HFFc6 (cell line): ENCODE measurements around the gene CCDC192. TPM values are rescaled to one million over a fixed set of nuclear protein-coding genes. Genes with fewer than 3 reads are reported as not detected.

Experiments used
- DNase-seq: peaks from one replicate; pipeline ENCODE4 v3.0.0-alpha.2; 2018
- H3K27ac Mint-ChIP-seq: 2 replicates; pipeline ENCODE4 v1.8.0; 2020; ENCODE audit warnings: mild to moderate bottlenecking, mixed read lengths
- H3K27me3 Mint-ChIP-seq: 2 replicates; pipeline ENCODE4 v1.8.0; 2021; ENCODE audit warnings: mild to moderate bottlenecking, moderate library complexity, mixed read lengths; ENCODE audit not compliant: insufficient read depth
- H3K36me3 Mint-ChIP-seq: 2 replicates; pipeline ENCODE4 v1.8.0; 2021; ENCODE audit warnings: low read depth, mixed read lengths
- H3K4me1 Mint-ChIP-seq: 2 replicates; pipeline ENCODE4 v1.8.0; 2020; ENCODE audit warnings: low read depth, mixed read lengths
- H3K4me3 Mint-ChIP-seq: 2 replicates; pipeline ENCODE4 v1.8.0; 2020; ENCODE audit warnings: mild to moderate bottlenecking, moderate library complexity, mixed read lengths
- H3K9me3 Mint-ChIP-seq: 2 replicates; pipeline ENCODE4 v1.8.0; 2020; ENCODE audit warnings: mild to moderate bottlenecking, mixed read lengths
- CTCF ChIP-seq: fragments of 200-600 bp; sonication (generic); IDR thresholded peaks from 2 replicates; pipeline ENCODE4 v1.5.0; 2021; ENCODE audit warnings: antibody characterized with exemption, mild to moderate bottlenecking
- total RNA-seq, 6 experiments: library from RNA; stranded (reverse); fragmentation: NEBNext Ultra II Directional; extraction: Animal tissue kit (Norgen Biotek cat#: 25700); gene quantifications; 2 replicates in 1 of 6; 3 replicates in 5 of 6; pipeline ENCODE4 v1.2.3, GENCODE V29; 2021

CCDC192 gene
- total RNA-seq, 6 experiments from 2014 or later = not detected

DNA sequence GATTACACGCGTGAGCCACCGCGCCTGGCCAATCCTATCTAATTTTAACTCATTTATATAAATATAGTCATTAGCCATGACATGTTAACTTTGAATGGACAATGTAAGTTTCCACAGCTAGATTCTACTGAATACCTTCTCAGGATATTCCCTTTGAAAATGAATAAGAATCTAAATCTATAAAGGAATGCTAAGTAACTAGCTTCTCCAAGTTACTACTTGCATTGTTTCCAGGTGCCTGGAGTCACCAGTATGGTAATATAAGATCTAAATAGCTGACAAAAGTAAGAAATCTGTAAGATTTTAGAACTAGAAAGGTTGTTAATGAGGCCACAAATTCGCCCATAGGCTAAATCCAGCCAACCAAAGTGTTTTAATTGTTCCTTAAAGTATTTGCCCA is 191.3 kb downstream of the CCDC192 start:
- Mint-ChIP-seq H3K27ac (no peak overlapping the region), H3K36me3 (no peaks in the 10 kb centered on the region), H3K27me3 (peaks cover 7% of the 10 kb centered on the region; the same call in 1 of the 2 replicates)

GRCh38 chr5:127898551-127899213 is 195.5 kb downstream of the CCDC192 start:
- H3K9me3 Mint-ChIP-seq = no peaks in the 10 kb centered on the region
- TF ChIP-seq CTCF = no peak
- H3K27me3 Mint-ChIP-seq = peaks cover 7% of the 10 kb centered on the region; the same call in 1 of the 2 replicates
- H3K36me3 Mint-ChIP-seq = no peaks in the 10 kb centered on the region
- H3K4me1 Mint-ChIP-seq = peaks cover 12% of the 10 kb centered on the region
- DNase-seq = peak; percentile 2
- H3K4me3 Mint-ChIP-seq = no peak overlapping the region
- no peak overlapping the region for H3K27ac Mint-ChIP-seq

More for the DNA sequence above, 191.3 kb downstream of the CCDC192 start:
- TF ChIP-seq CTCF = no peak
- Mint-ChIP-seq H3K4me1 (peaks cover 30% of the 10 kb centered on the region), H3K9me3 (no peaks in the 10 kb centered on the region), H3K4me3 (no peak overlapping the region)
- DNase-seq = no peak

DNA sequence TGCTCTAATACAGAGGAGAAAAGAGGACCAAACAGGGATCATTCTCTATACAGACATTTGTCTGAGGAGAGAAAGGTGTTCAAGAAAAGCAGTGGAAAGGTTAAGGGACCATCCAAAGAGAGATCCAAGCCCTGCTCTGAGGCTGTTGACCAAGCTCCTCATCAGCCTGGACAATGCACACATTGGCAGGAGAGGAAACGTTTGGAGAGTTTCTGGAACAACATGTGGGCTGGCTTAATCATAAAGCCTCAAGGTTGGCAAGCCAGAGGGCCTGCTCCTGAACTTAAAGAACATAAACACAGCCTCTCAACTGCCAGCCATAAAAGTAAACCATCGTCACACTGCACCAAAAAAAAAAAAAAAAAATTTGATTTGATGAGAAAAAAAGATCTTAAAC is 196.0 kb downstream of the CCDC192 start:
- H3K9me3 Mint-ChIP-seq = no peaks in the 10 kb centered on the region
- H3K27me3 Mint-ChIP-seq = peaks cover 7% of the 10 kb centered on the region; the same call in 1 of the 2 replicates
- no peaks in the 10 kb centered on the region for H3K36me3 Mint-ChIP-seq
- DNase-seq = no peak
- H3K27ac Mint-ChIP-seq = no peak overlapping the region
- H3K4me1 Mint-ChIP-seq = peaks cover 12% of the 10 kb centered on the region
- no peak for TF ChIP-seq CTCF
- H3K4me3 Mint-ChIP-seq = no peak overlapping the region

GRCh38 chr5:127906562-127907204 is 203.5 kb downstream of the CCDC192 start:
- Mint-ChIP-seq H3K27ac (no peak overlapping the region), H3K9me3 (no peaks in the 10 kb centered on the region), H3K27me3 (no peaks in the 10 kb centered on the region), H3K36me3 (no peaks in the 10 kb centered on the region), H3K4me1 (no peaks in the 10 kb centered on the region), H3K4me3 (no peak overlapping the region)
- DNase-seq = no peak
- TF ChIP-seq CTCF = no peak

- Mint-ChIP-seq H3K9me3 (no peaks in the 10 kb centered on the region), H3K27ac (no peak overlapping the region), H3K4me1 (no peaks in the 10 kb centered on the region), H3K36me3 (no peaks in the 10 kb centered on the region), H3K4me3 (no peak overlapping the region), H3K27me3 (no peaks in the 10 kb centered on the region)
- no peak for TF ChIP-seq CTCF
- no peak for DNase-seq
Observed at GRCh38 chr5:127907907-127908306, 204.7 kb downstream of the CCDC192 start.
